H9 (cell line): ENCODE results near the gene SYCE3. TPM values are rescaled to one million over a fixed set of nuclear protein-coding genes. Genes with fewer than 3 reads are reported as not detected.

Experiments used
- DNase-seq: peaks from one replicate; pipeline ENCODE4 v3.0.0-alpha.2; 2017
- H2AFZ ChIP-seq: one replicate; pipeline ENCODE4 v1.6.1; 2013; ENCODE audit warnings: mild to moderate bottlenecking, low read length, control low read depth, moderate library complexity
- H2AK5ac ChIP-seq: 2 replicates; pipeline ENCODE4 v1.6.1; 2013; ENCODE audit warnings: low read length, control low read depth, mixed read lengths; ENCODE audit not compliant: insufficient read length
- H2BK120ac ChIP-seq: one replicate; pipeline ENCODE4 v1.6.1; 2013; ENCODE audit warnings: low read depth, mild to moderate bottlenecking, low read length, control low read depth, inconsistent platforms; ENCODE audit not compliant: poor library complexity, severe bottlenecking
- H2BK12ac ChIP-seq: 2 replicates; pipeline ENCODE4 v1.6.1; 2013; ENCODE audit warnings: low read length, control low read depth, mixed read lengths, low read depth; ENCODE audit not compliant: insufficient read length
- H2BK15ac ChIP-seq: 2 replicates; pipeline ENCODE4 v1.6.1; 2013; ENCODE audit warnings: low read depth, low read length, control low read depth
- H2BK20ac ChIP-seq: one replicate; pipeline ENCODE4 v1.6.1; 2013; ENCODE audit warnings: low read depth, mild to moderate bottlenecking, low read length, control low read depth, inconsistent platforms; ENCODE audit not compliant: poor library complexity, severe bottlenecking
- H2BK5ac ChIP-seq: 2 replicates; pipeline ENCODE4 v1.6.1; 2013; ENCODE audit warnings: low read length, control low read depth, mixed read lengths; ENCODE audit not compliant: insufficient read length
- H3K14ac ChIP-seq: 2 replicates; pipeline ENCODE4 v1.6.1; 2013; ENCODE audit warnings: low read length, control low read depth; ENCODE audit not compliant: insufficient read depth
- H3K18ac ChIP-seq: 2 replicates; pipeline ENCODE4 v1.6.1; 2013; ENCODE audit warnings: low read depth, mild to moderate bottlenecking, mixed read lengths, low read length, control low read depth; ENCODE audit not compliant: insufficient read length
- H3K23ac ChIP-seq: 2 replicates; pipeline ENCODE4 v1.6.1; 2013; ENCODE audit warnings: low read length, control low read depth, mixed read lengths, low read depth; ENCODE audit not compliant: insufficient read length
- H3K23me2 ChIP-seq: 2 replicates; pipeline ENCODE4 v1.6.1; 2013; ENCODE audit warnings: low read depth, mild to moderate bottlenecking, mixed read lengths, low read length, control low read depth; ENCODE audit not compliant: insufficient read length, poor library complexity, severe bottlenecking
- H3K27ac ChIP-seq: 2 replicates; pipeline ENCODE4 v1.5.1; 2013; ENCODE audit warnings: low read length, control low read depth, mixed read lengths, low read depth; ENCODE audit not compliant: insufficient read length
- H3K27me3 ChIP-seq: 2 replicates; pipeline ENCODE4 v1.6.1; 2013; ENCODE audit warnings: low read length, control low read depth, inconsistent platforms; ENCODE audit not compliant: insufficient read depth
- H3K4ac ChIP-seq: 2 replicates; pipeline ENCODE4 v1.6.1; 2013; ENCODE audit warnings: low read depth, mild to moderate bottlenecking, control low read depth, inconsistent platforms, low read length, moderate library complexity
- H3K4me1 ChIP-seq: 2 replicates; pipeline ENCODE4 v1.6.1; 2013; ENCODE audit warnings: low read length, control low read depth, inconsistent platforms; ENCODE audit not compliant: insufficient read depth
- H3K4me2 ChIP-seq: 2 replicates; pipeline ENCODE4 v1.6.1; 2013; ENCODE audit warnings: low read length, control low read depth, mixed read lengths; ENCODE audit not compliant: insufficient read length, insufficient read depth
- H3K56ac ChIP-seq: 2 replicates; pipeline ENCODE4 v1.6.1; 2013; ENCODE audit warnings: low read depth, mild to moderate bottlenecking, mixed read lengths, low read length, control low read depth; ENCODE audit not compliant: insufficient read length
- H3K79me1 ChIP-seq: 2 replicates; pipeline ENCODE4 v1.6.1; 2013; ENCODE audit warnings: low read depth, mild to moderate bottlenecking, moderate library complexity, low read length, control low read depth, inconsistent platforms; ENCODE audit not compliant: insufficient read depth, poor library complexity, severe bottlenecking
- H3K79me2 ChIP-seq: 2 replicates; pipeline ENCODE4 v1.6.1; 2013; ENCODE audit warnings: low read length, control low read depth, inconsistent platforms; ENCODE audit not compliant: insufficient read depth
- H3K9ac ChIP-seq: 2 replicates; pipeline ENCODE4 v1.6.1; 2013; ENCODE audit warnings: low read length, control low read depth, mixed read lengths; ENCODE audit not compliant: insufficient read length; ENCODE audit errors: extremely low read depth
- H3K9me3 ChIP-seq: one replicate; pipeline ENCODE4 v1.6.1; 2013; ENCODE audit warnings: low read depth, low read length, inconsistent platforms; ENCODE audit not compliant: control insufficient read depth
- H3T11ph ChIP-seq: one replicate; pipeline ENCODE4 v1.6.1; 2013; ENCODE audit warnings: mild to moderate bottlenecking, low read length, control low read depth, inconsistent platforms
- H4K20me1 ChIP-seq: one replicate; pipeline ENCODE4 v1.6.1; 2013; ENCODE audit not compliant: control insufficient read depth, insufficient read length, insufficient read depth
- H4K5ac ChIP-seq: 2 replicates; pipeline ENCODE4 v1.6.1; 2013; ENCODE audit warnings: low read depth, mild to moderate bottlenecking, mixed read lengths, low read length, control low read depth; ENCODE audit not compliant: insufficient read length
- H4K8ac ChIP-seq: replicated peaks from 2 replicates; pipeline ENCODE4 v1.6.1; 2013; ENCODE audit warnings: low read length, control low read depth, mixed read lengths, low read depth; ENCODE audit not compliant: insufficient read length
- H4K91ac ChIP-seq: 2 replicates; pipeline ENCODE4 v1.6.1; 2013; ENCODE audit warnings: low read depth, mild to moderate bottlenecking, moderate library complexity, mixed read lengths, low read length, control low read depth; ENCODE audit not compliant: insufficient read length
- H3K27ac Mint-ChIP-seq, 3 experiments: 2 replicates in 2 of 3; 3 replicates in 1 of 3; pipeline ENCODE4 v1.8.0; 2020 to 2021; ENCODE audit warnings: mixed read lengths in 3 of 3, mild to moderate bottlenecking in 1 of 3, moderate library complexity in 1 of 3
- H3K27me3 Mint-ChIP-seq: 2 replicates; pipeline ENCODE4 v1.8.0; 2021; ENCODE audit warnings: low read depth, mild to moderate bottlenecking, moderate library complexity, mixed read lengths
- H3K36me3 Mint-ChIP-seq, 3 experiments: 2 replicates in 2 of 3; 3 replicates in 1 of 3; pipeline ENCODE4 v1.8.0; 2020 to 2021; ENCODE audit warnings: low read depth in 3 of 3, mixed read lengths in 3 of 3; ENCODE audit not compliant: insufficient read depth in 1 of 3
- H3K4me1 Mint-ChIP-seq, 2 experiments: 2 replicates each; pipeline ENCODE4 v1.8.0; 2020; ENCODE audit warnings: mixed read lengths in 2 of 2
- H3K4me3 Mint-ChIP-seq, 2 experiments: 2 replicates in 1 of 2; 3 replicates in 1 of 2; pipeline ENCODE4 v1.8.0; 2020 to 2021; ENCODE audit warnings: mild to moderate bottlenecking in 2 of 2, mixed read lengths in 2 of 2, moderate library complexity in 1 of 2
- H3K9me3 Mint-ChIP-seq, 2 experiments: 2 replicates in 1 of 2; 3 replicates in 1 of 2; pipeline ENCODE4 v1.8.0; 2020; ENCODE audit warnings: mild to moderate bottlenecking in 2 of 2, mixed read lengths in 2 of 2, moderate library complexity in 1 of 2
- CTCF ChIP-seq: fragments of 200-600 bp; sonication (generic); conservative IDR thresholded peaks from 3 replicates; pipeline ENCODE4 v1.8.0; 2021; ENCODE audit warnings: antibody characterized with exemption, mild to moderate bottlenecking
- WGBS: extraction: QIAGEN DNeasy Blood & Tissue Kit; methylation state at CpG from one replicate; pipeline ENCODE4 v1.1.7; 2013; ENCODE audit warnings: missing lambda C conversion rate, low lambda C conversion rate, mixed read lengths; ENCODE audit not compliant: insufficient read length; ENCODE audit errors: extremely low coverage; 5-methylcytosine and 5-hydroxymethylcytosine counted together
- total RNA-seq: library from RNA; stranded (reverse); gene quantifications from 2 replicates; pipeline ENCODE4 v1.2.1, GENCODE V29; 2021

Gene SYCE3
- total RNA-seq, 1 experiment from 2014 or later, result 0.85 TPM

DNA sequence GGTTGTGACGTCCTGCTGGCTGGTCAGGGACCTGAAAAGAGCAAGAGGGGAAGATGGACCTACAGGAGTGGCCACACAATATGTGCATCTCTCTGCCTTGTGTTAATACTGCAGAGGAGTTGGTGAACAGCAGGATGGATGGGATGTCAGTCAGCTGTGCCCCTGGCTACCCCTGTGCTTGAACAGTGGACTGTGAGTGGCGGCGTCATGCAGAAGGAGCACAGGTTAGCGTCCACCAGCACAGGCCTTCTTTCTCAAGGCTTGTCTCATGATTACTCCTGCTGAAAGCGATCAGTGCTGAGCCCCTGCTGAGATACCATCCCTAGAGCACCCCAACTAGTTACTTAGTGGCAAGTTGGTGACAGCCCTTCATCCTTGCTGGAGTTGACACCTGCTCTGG lies 23.7 kb upstream of the SYCE3 start:
- Histone ChIP-seq H3K79me2 (no peaks in the 10 kb centered on the region), H3K27ac (no peak overlapping the region), H2BK20ac (no peak overlapping the region), H4K5ac (no peak overlapping the region), H3K4me1 (peaks cover 2% of the 10 kb centered on the region; the same call in 1 of the 2 replicates), H3T11ph (no peak overlapping the region), H2BK12ac (no peak overlapping the region), H4K91ac (no peak overlapping the region), H2BK15ac (no peak overlapping the region), H4K20me1 (no peaks in the 10 kb centered on the region), H2AK5ac (no peak overlapping the region), H3K9ac (no peak overlapping the region), H3K23ac (no peak overlapping the region), H3K4ac (no peak overlapping the region), H3K9me3 (no peaks in the 10 kb centered on the region), H3K23me2 (no peaks in the 10 kb centered on the region), H2BK120ac (no peak overlapping the region), H2AFZ (no peak overlapping the region), H3K4me2 (no peak overlapping the region), H3K27me3 (no peaks in the 10 kb centered on the region), H3K79me1 (peaks cover 1% of the 10 kb centered on the region), H3K56ac (no peak overlapping the region), H2BK5ac (no peak overlapping the region), H3K14ac (no peak overlapping the region), H3K18ac (no peak overlapping the region), H4K8ac (no peak overlapping the region)
- no peak for TF ChIP-seq CTCF
- Mint-ChIP-seq H3K27ac (no peak overlapping the region), H3K36me3 (peaks cover 0 to 1% (median 0%) of the 10 kb centered on the region in 3 experiments; a peak in 1 of 7 replicates), H3K9me3 (no peaks in the 10 kb centered on the region), H3K4me1 (peaks cover 14 to 21% of the 10 kb centered on the region in 2 experiments), H3K27me3 (peaks cover 20% of the 10 kb centered on the region), H3K4me3 (peak overlapping the region in 1 of 2 experiments; percentile 1; a peak in 1 of 5 replicates)
- WGBS, result no CpG with 5 or more reads among the region's 5 CpGs
- no peak for DNase-seq
